ENCODE data around the gene TXNDC11. TPM values are rescaled to one million over a fixed set of nuclear protein-coding genes. Genes with fewer than 3 reads are reported as not detected.
A peak's percentile ranks its signal among the peaks of the same experiment; 100 is the strongest.

TXNDC11 gene
- polyA plus RNA-seq, 2 of the 4 experiments (the other 2 are of a cell fraction) = 22.7 to 42.4 TPM

- H3K9me3 ChIP-seq = no peaks in the 10 kb centered on the region
- POLR2A ChIA-PET = interaction anchor here (1.1 to 3.1 kb wide), 6 partner anchors 9 to 488 kb away, joined by 5 to 29 read pairs (median 5); partner anchors contain the start of genes SOCS1 and ZC3H7A
- CTCF ChIA-PET = interaction anchor here (0.7 to 3.9 kb wide), 5 partner anchors 27 to 323 kb away, joined by 3 to 25 read pairs (median 4); partner anchors contain the start of gene ZC3H7A
- DNase-seq (ENCODE audit: low read depth in 1 of 2, low spot score in 1 of 2) (no peak), FAIRE-seq (no peak), ATAC-seq (no peak)
- 84% methylated on average over 5 of the region's 5 CpGs for whole genome bisulfite sequencing (ENCODE audit: missing lambda C conversion rate)
- peak overlapping the region; percentile 91 to 97 for H3K27ac ChIP-seq
- peaks cover 39% of the 10 kb centered on the region for H3K4me1 ChIP-seq
- peak overlapping the region; percentile 83 for H3K4me2 ChIP-seq
- no peak for TF ChIP-seq RNF2 (IDR thresholded peaks at IDR 0.05; ENCODE audit: borderline replicate concordance, low read depth)
- no peak for TF ChIP-seq HEYL (CRISPR knock-in tag; IDR thresholded peaks at IDR 0.05)
- TF ChIP-seq CEBPB (IDR thresholded peaks at IDR 0.05) = no peak
- TF ChIP-seq CHD2 (IDR thresholded peaks at IDR 0.05; ENCODE audit: low read length, partially characterized antibody) = no peak
- no peak for TF ChIP-seq CTCF (IDR thresholded peaks at IDR 0.05)
- TF ChIP-seq HOXA7 (CRISPR knock-in tag; IDR thresholded peaks at IDR 0.05) = no peak
- no peak for TF ChIP-seq PHF8 (IDR thresholded peaks at IDR 0.05; ENCODE audit: borderline replicate concordance, low read depth)
- TF ChIP-seq MAZ (IDR thresholded peaks at IDR 0.05; ENCODE audit: borderline replicate concordance, low read depth, low read length) = no peak
- no peak for TF ChIP-seq RARB (CRISPR knock-in tag; IDR thresholded peaks at IDR 0.05)
- TF ChIP-seq ELK1 (IDR thresholded peaks at IDR 0.05; ENCODE audit: low read depth, low read length) = no peak
- TF ChIP-seq E2F6 (IDR thresholded peaks at IDR 0.05; ENCODE audit: borderline replicate concordance, low read depth) = no peak
- no peak for TF ChIP-seq RAD21 (conservative IDR thresholded peaks at IDR 0.05 in 1 of 2, IDR thresholded peaks at IDR 0.05 in 1 of 2)
- no peak for TF ChIP-seq ZSCAN20 (CRISPR knock-in tag; IDR thresholded peaks at IDR 0.05)
- TF ChIP-seq HMGXB4 (CRISPR knock-in tag; IDR thresholded peaks at IDR 0.05; ENCODE audit: borderline replicate concordance) = no peak
- TF ChIP-seq ZC3H11A (IDR thresholded peaks at IDR 0.05) = no peak
- TF ChIP-seq RCOR1 (IDR thresholded peaks at IDR 0.05; ENCODE audit: low read depth, low read length) = no peak
- no peak for TF ChIP-seq CBX8 (IDR thresholded peaks at IDR 0.05)
- TF ChIP-seq FOSL2 (IDR thresholded peaks at IDR 0.05) = no peak
- TF ChIP-seq FOSL2 (CRISPR knock-in tag; IDR thresholded peaks at IDR 0.05) = no peak
- no peak for TF ChIP-seq EHMT2 (IDR thresholded peaks at IDR 0.05; ENCODE audit: low read depth)
- no peak for TF ChIP-seq SMC3 (IDR thresholded peaks at IDR 0.05)
- H3K4me3 ChIP-seq = no peak overlapping the region
Observed at GRCh38 chr16:11744075-11744470, 1.4 kb upstream of the TXNDC11 start.

Data from A549 (cell line).